Liver (tissue), 9 donors: Measurements from ENCODE around the gene C10orf62. TPM values are rescaled to one million over a fixed set of nuclear protein-coding genes. Genes with fewer than 3 reads are reported as not detected.
A peak's percentile ranks its signal among the peaks of the same experiment; 100 is the strongest.
"Not testable (repeated sequence)": the region's sequence is repeated elsewhere in the genome, so short reads cannot be mapped to it uniquely, and the experiment has no call there.

Source experiments
- DNase-seq: peaks from one replicate; pipeline ENCODE4 v3.0.0-alpha.2; 2017; ENCODE audit warnings: low spot score
- H3K27ac ChIP-seq, 2 donors: one replicate each; pipeline ENCODE4 v1.7.0; 2013; ENCODE audit warnings: inconsistent platforms in 2 of 2, low read length in 2 of 2, control low read depth in 1 of 2, low read depth in 1 of 2, mild to moderate bottlenecking in 1 of 2
- H3K27me3 ChIP-seq, 4 donors: one replicate each; pipeline versions ENCODE4 v1.6.1 to v1.7.0; 2013; ENCODE audit warnings: low read length in 3 of 4, inconsistent platforms in 1 of 4, mild to moderate bottlenecking in 1 of 4, moderate library complexity in 1 of 4; ENCODE audit not compliant: control insufficient read depth in 4 of 4, insufficient read depth in 4 of 4
- H3K36me3 ChIP-seq, 4 donors: one replicate each; pipeline versions ENCODE4 v1.6.1 to v1.7.0; 2013; ENCODE audit warnings: low read length in 3 of 4, mild to moderate bottlenecking in 3 of 4, low read depth in 1 of 4, moderate library complexity in 1 of 4; ENCODE audit not compliant: control insufficient read depth in 4 of 4, insufficient read depth in 3 of 4
- H3K4me1 ChIP-seq, 4 donors: one replicate each; pipeline versions ENCODE4 v1.6.1 to v1.7.0; 2013; ENCODE audit warnings: low read length in 3 of 4, mild to moderate bottlenecking in 3 of 4, moderate library complexity in 1 of 4; ENCODE audit not compliant: control insufficient read depth in 4 of 4, insufficient read depth in 4 of 4
- H3K4me3 ChIP-seq, 3 donors: one replicate each; pipeline versions ENCODE4 v1.6.1 to v1.7.0; 2013; ENCODE audit warnings: low read length in 3 of 3, control low read depth in 1 of 3, low read depth in 1 of 3, mild to moderate bottlenecking in 1 of 3
- H3K9ac ChIP-seq, 2 donors: one replicate each; pipeline ENCODE4 v1.7.0; 2013; ENCODE audit warnings: low read length in 2 of 2, mild to moderate bottlenecking in 2 of 2, moderate library complexity in 2 of 2, control low read depth in 1 of 2, low read depth in 1 of 2
- H3K9me3 ChIP-seq, 4 donors: one replicate each; pipeline versions ENCODE4 v1.6.1 to v1.7.0; 2013; ENCODE audit warnings: low read length in 3 of 4; ENCODE audit not compliant: control insufficient read depth in 4 of 4
- ATF3 ChIP-seq: IDR thresholded peaks from 2 replicates; pipeline ENCODE4 v1.6.1; 2016; ENCODE audit warnings: antibody characterized with exemption
- EGR1 ChIP-seq, 2 donors: IDR thresholded peaks; 2 replicates each; pipeline ENCODE4 v1.6.1; 2016 to 2018; ENCODE audit warnings: antibody characterized with exemption in 2 of 2, low read depth in 2 of 2
- FOXA1 ChIP-seq: IDR thresholded peaks from 2 replicates; pipeline ENCODE4 v1.6.1; 2016; ENCODE audit warnings: antibody characterized with exemption
- FOXA2 ChIP-seq: IDR thresholded peaks from 2 replicates; pipeline ENCODE4 v1.6.1; 2016; ENCODE audit warnings: antibody characterized with exemption
- HNF4A ChIP-seq, 2 donors: conservative IDR thresholded peaks; 2 replicates each; pipeline ENCODE4 v1.6.1; 2016; ENCODE audit warnings: antibody characterized with exemption in 2 of 2, mild to moderate bottlenecking in 2 of 2
- JUND ChIP-seq, 2 donors: IDR thresholded peaks; 2 replicates each; pipeline ENCODE4 v1.6.1; 2016; ENCODE audit warnings: antibody characterized with exemption in 2 of 2
- RAD21 ChIP-seq, 2 donors: IDR thresholded peaks; 2 replicates each; pipeline ENCODE4 v1.6.1; 2016; ENCODE audit warnings: antibody characterized with exemption in 2 of 2, mild to moderate bottlenecking in 2 of 2
- REST ChIP-seq: IDR thresholded peaks from 2 replicates; pipeline ENCODE4 v1.6.1; 2016; ENCODE audit warnings: antibody characterized with exemption, mild to moderate bottlenecking
- RXRA ChIP-seq, 2 donors: IDR thresholded peaks; 2 replicates each; pipeline ENCODE4 v1.6.1; 2017 to 2018; ENCODE audit warnings: antibody characterized with exemption in 2 of 2, mild to moderate bottlenecking in 1 of 2
- SP1 ChIP-seq: IDR thresholded peaks from 2 replicates; pipeline ENCODE4 v1.6.1; 2018; ENCODE audit warnings: antibody characterized with exemption, mild to moderate bottlenecking
- TAF1 ChIP-seq: conservative IDR thresholded peaks from 2 replicates; pipeline ENCODE4 v1.6.1; 2016; ENCODE audit warnings: antibody characterized with exemption, mild to moderate bottlenecking
- YY1 ChIP-seq: IDR thresholded peaks from 2 replicates; pipeline ENCODE4 v1.6.1; 2016; ENCODE audit warnings: antibody characterized with exemption, mild to moderate bottlenecking
- WGBS: extraction: QIAGEN DNeasy Blood & Tissue Kit; methylation state at CpG from one replicate; pipeline ENCODE4 v1.1.7; 2013; 5-methylcytosine and 5-hydroxymethylcytosine counted together
- polyA plus RNA-seq, 2 donors: library from polyadenylated mRNA; stranded (reverse) in 1 of 2; unstranded in 1 of 2; fragments of 200-250 nt in 1 of 2; fragments of >200 nt in 1 of 2; fragmentation: Nextera tagmentation in 1 of 2; extraction: Ambion mirVana in 1 of 2; gene quantifications; one replicate each; pipeline versions ENCODE4 v1.2.1 to v1.2.3, GENCODE V29; 2013 to 2015
- total RNA-seq, 2 donors: library from RNA; depleted of rRNA; stranded (reverse); fragments of >200 nt; gene quantifications; one replicate each; pipeline ENCODE4 v1.2.3, GENCODE V29; 2014
- donor health status: healthy.
- donor health status: healthy.
- donor health status: healthy.
- donor health status: healthy.
- donor health status: healthy.

Gene C10orf62
- total and polyA plus RNA-seq, 4 donors, result 0.16 to 3.0 (median 0.41) TPM

GRCh38 chr10:97560731-97561381 lies 28.7 kb upstream of the C10orf62 start:
- H3K27ac ChIP-seq, result peak overlapping the region; percentile 39 to 85
- TF ChIP-seq SP1, result peak; percentile 52
- TF ChIP-seq REST, result peak; percentile 14
- peak; percentile 88 for TF ChIP-seq ATF3
- TF ChIP-seq RXRA (IDR thresholded peaks at IDR 0.05), result peak; percentile 25 to 58
- peak in 1 of 2 donors; percentile 13 for TF ChIP-seq RAD21 (IDR thresholded peaks at IDR 0.05)
- TF ChIP-seq HNF4A (conservative IDR thresholded peaks at IDR 0.05), result peak; percentile 43 to 71
- not testable (repeated sequence) for H3K9ac ChIP-seq

GRCh38 chr10:97561386-97562077 lies 28.0 kb upstream of the C10orf62 start:
- H3K9me3 ChIP-seq, DNase-seq: not testable (repeated sequence)

More at GRCh38 chr10:97560731-97561381, 28.7 kb upstream of the C10orf62 start:
- not testable (repeated sequence) for H3K36me3 ChIP-seq, H3K27me3 ChIP-seq, H3K9me3 ChIP-seq, H3K4me1 ChIP-seq
- DNase-seq, result peak; percentile 52
- peak overlapping the region in 1 of 3 donors; percentile 53 for H3K4me3 ChIP-seq
- WGBS, result 26% methylated on average over 17 of the region's 17 CpGs

GRCh38 chr10:97562329-97562728 lies 27.2 kb upstream of the C10orf62 start:
- not testable (repeated sequence) for H3K27ac ChIP-seq, H3K36me3 ChIP-seq, H3K4me1 ChIP-seq, H3K27me3 ChIP-seq, H3K9me3 ChIP-seq, H3K4me3 ChIP-seq, H3K9ac ChIP-seq, DNase-seq
- 95% methylated on average over 5 of the region's 5 CpGs for WGBS

More at GRCh38 chr10:97561386-97562077, 28.0 kb upstream of the C10orf62 start:
- H3K36me3 ChIP-seq, H3K4me1 ChIP-seq, H3K27me3 ChIP-seq, H3K4me3 ChIP-seq, H3K9ac ChIP-seq: not testable (repeated sequence)
- 84% methylated on average over 12 of the region's 12 CpGs for WGBS
- H3K27ac ChIP-seq, result peak overlapping the region in 1 of 2 donors; percentile 85

GRCh38 chr10:97563337-97563736 lies 26.2 kb upstream of the C10orf62 start:
- peaks cover 0 to 2% (median 0%) of the 10 kb centered on the region in 4 donors for H3K36me3 ChIP-seq
- H3K27me3 ChIP-seq, result no peaks in the 10 kb centered on the region
- 95% methylated on average over 4 of the region's 4 CpGs for WGBS
- no peak overlapping the region for H3K4me3 ChIP-seq
- DNase-seq, result no peak
- no peaks in the 10 kb centered on the region for H3K9me3 ChIP-seq
- peaks cover 0 to 1% (median 0%) of the 10 kb centered on the region in 4 donors for H3K4me1 ChIP-seq
- no peak overlapping the region for H3K27ac ChIP-seq
- no peak overlapping the region for H3K9ac ChIP-seq
- no peak for TF ChIP-seq REST
- no peak for TF ChIP-seq FOXA1
- no peak for TF ChIP-seq EGR1 (IDR thresholded peaks at IDR 0.05; ENCODE audit: low read depth in 2 of 2)
- no peak for TF ChIP-seq JUND (IDR thresholded peaks at IDR 0.05)
- no peak for TF ChIP-seq ATF3
- no peak for TF ChIP-seq FOXA2
- no peak for TF ChIP-seq YY1
- no peak for TF ChIP-seq TAF1
- no peak for TF ChIP-seq RXRA (IDR thresholded peaks at IDR 0.05)
